ENCODE data around the gene CFAP53.

- TF ChIP-seq POLR2AphosphoS5 (IDR thresholded peaks at IDR 0.05; ENCODE audit: low read depth, low read length) (no peak), MXI1 (IDR thresholded peaks at IDR 0.05; ENCODE audit: low read depth, low read length) (no peak), CTCF (IDR thresholded peaks at IDR 0.05) (no peak), PBX3 (IDR thresholded peaks at IDR 0.05) (no peak), RFX5 (IDR thresholded peaks at IDR 0.05; ENCODE audit: low read length) (no peak), TAF1 (IDR thresholded peaks at IDR 0.05; ENCODE audit: borderline replicate concordance, low read depth, low read length) (no peak), NRF1 (IDR thresholded peaks at IDR 0.05; ENCODE audit: low read depth, low read length) (no peak), JUND (IDR thresholded peaks at IDR 0.05) (no peak), EZH2phosphoT487 (IDR thresholded peaks at IDR 0.05; ENCODE audit: borderline replicate concordance, low read depth) (no peak), NFIC (IDR thresholded peaks at IDR 0.05; ENCODE audit: borderline replicate concordance) (no peak), REST (IDR thresholded peaks at IDR 0.05; ENCODE audit: low read depth, low read length) (no peak), SMC3 (IDR thresholded peaks at IDR 0.05; ENCODE audit: low read depth, low read length) (no peak)
Observed at GRCh38 chr18:50189160-50189559, 77.1 kb downstream of the CFAP53 start.
